ELR (cell line): ENCODE results near the gene KCTD5.
"Not testable (repeated sequence)": the region's sequence is repeated elsewhere in the genome, so short reads cannot be mapped to it uniquely, and the experiment has no call there.

Experiments
- DNase-seq: peaks from one replicate; pipeline ENCODE4 v3.0.0-alpha.2; 2015; ENCODE audit warnings: low read depth

The KCTD5 gene

GRCh38 chr16:2673066-2673999, 9.0 kb upstream of the KCTD5 start:
- peak; percentile 93 for DNase-seq

DNA sequence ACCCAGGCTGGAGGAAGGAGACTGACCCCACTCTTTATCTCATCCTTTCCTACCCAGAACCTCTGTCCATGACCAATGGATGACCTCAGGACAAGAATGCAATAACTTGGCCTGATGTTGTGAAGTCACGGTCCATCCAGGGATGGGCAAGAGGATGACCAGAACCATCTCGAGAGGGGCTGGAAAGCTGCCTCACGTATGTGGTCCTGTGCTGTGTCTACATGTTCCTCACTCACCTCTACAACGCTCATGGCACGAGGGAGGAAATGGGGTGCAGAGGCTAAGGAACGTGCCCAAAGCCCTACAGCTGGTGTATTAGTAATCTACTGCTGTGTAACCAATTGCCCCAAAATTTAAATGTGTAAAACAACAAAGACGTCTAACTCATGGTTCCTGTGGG, 7.3 kb upstream of the KCTD5 start:
- DNase-seq: no peak

DNA sequence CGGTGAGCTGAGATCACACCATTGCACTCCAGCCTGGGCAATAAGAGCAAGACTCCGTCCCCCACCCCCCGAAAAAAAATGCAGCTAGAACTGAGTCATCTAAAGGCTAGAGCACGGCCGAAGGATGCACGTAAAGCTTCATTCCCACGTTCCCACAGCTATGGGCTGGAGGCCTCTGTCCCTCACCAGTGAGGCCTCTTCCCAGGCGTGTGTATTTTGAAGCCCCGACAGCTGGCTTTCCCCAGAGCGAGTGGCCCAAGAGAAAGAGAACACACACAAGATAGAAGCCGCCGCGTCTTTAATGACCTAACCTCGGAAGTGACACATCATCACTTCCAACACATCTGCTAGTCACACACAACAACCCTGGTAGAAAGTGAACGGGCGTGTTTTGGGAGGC, 6.6 kb upstream of the KCTD5 start:
- DNase-seq: peak; percentile 33

- DNase-seq: not testable (repeated sequence)
Measured at GRCh38 chr16:2676937-2677336, 5.4 kb upstream of the KCTD5 start.

GRCh38 chr16:2678206-2678965, 3.9 kb upstream of the KCTD5 start:
- DNase-seq: not testable (repeated sequence)

DNA sequence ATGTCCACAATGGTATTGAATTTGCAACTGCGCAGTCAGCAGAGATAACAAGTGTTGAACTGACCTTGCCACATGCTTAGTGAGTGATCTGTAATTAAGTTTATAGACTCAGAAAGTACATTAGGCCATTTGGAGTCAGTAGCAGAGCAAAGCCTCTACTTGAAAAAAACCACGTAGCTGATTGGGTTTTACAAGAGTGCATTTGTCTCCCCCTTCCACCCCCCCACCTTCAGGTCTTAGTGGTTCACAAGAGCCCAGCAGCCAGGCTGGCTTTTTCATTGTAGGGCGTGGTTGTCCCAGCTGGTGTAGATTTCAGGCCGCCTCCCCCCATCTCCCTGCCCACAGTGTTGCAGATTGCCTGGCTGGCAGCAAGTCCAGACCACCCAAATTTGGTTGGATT, 2.4 kb upstream of the KCTD5 start:
- not testable (repeated sequence) for DNase-seq

DNA sequence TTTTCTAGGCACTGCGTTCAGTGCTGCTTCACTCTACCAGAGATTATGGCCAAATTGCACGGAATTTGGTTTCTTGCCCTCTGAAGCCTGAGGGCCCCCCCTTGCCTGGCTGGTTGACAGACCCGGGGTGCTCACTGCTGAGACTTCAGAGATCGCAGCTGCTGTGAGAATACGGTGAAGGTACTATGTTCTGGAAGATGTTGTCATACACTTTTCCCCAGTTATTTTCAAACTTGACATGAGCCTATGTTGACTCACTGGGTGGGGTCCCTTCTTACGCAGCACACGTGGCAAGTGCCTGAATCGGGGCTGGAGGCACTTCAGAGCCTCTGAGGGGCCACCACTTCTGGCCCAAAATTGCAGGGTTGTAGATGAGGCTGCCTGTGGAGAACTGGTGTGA, 2.0 kb upstream of the KCTD5 start:
- DNase-seq: peak; percentile 33

GRCh38 chr16:2683041-2683440, 718 bp downstream of the KCTD5 start:
- peak; percentile 28 for DNase-seq

DNA sequence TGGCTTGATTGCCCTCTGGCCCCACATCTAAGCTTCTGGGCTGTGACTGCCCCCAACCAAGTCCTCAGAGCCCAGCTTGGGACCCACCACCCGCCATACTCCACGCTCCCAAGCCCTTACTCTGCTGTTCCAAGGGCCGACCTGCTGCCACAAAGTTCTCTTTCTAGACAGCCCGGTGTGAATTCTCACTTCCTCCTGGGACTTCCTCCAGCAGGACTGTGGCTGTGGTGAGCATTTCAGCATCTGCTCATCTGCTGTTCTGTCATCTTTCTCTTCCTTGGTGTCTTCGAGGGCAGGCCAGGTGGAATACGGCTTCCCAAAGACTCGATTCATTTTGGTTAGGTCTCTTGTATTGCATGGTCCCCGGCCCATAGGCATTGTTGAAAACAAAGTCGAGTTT, 3.8 kb downstream of the KCTD5 start:
- DNase-seq: not testable (repeated sequence)

DNA sequence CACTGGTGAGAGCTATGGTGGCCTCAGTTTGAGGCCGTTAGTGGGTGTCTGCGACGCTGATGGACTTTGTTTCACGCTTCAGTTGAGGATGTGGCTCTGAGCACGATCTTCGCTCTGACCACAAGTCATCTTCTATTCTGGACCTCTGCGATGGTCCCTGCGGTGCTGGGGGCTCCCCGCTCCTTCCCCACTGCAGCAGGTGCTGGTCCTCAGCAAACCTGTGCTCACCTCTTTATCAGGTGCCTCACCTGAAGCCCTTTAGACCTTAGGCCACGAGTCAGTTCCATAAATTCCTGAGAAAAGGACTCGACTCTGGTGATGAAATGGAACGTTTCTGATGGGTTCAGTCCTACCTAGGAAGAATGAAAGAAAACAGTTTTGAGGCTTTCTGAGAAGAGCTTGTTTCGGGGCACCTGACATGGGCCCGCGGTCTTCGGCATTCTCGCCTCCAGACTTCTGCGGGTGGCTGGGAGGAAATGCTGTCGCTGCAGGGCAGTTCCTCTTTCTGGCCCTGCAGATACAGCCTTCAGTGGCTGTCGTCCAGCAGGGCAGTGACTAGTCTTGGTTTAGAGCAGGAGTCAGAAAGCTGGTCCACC, 4.7 kb downstream of the KCTD5 start:
- DNase-seq: no peak

GRCh38 chr16:2687531-2688308, 5.4 kb downstream of the KCTD5 start:
- no peak for DNase-seq

DNA sequence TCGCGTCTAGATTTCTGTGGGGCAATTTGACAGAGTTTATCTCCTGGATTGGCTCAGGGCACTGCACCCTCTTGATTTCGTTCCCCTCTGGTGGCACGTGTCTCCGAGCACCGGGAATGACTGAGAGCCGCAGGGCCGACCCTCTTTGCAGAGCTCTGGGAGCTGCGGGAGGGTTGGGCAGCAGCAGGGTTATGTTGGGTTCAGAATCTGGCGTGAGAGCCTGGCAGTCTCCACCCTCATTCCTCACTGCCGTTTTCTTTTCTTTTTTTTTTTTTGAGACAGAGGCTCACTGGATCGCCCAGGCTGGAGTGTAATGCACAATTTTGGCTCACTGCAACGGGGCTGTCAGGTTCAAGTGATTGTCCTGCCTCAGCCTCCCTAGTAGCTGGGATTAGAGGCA, 7.1 kb downstream of the KCTD5 start:
- DNase-seq: not testable (repeated sequence)

GRCh38 chr16:2689968-2690801, 7.9 kb downstream of the KCTD5 start:
- DNase-seq: no peak

DNA sequence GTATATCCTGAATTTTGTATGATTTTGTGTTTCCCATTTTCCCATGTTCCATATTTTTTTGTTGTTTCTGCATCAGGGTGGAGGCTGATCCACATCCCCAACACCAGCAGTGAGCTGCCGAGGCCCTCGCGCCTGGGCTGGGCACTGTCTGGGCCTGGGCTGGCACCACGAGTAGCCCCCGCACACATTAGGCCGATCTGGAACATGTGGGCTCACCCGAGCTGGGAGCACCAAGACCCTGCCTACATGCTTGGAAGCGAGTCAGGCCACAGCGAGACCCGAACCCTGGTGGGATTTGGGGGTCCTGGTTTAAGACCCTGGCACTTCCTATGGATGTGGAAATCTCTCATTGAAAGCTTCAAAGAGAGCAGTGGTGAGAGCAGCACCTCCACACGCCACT, 8.5 kb downstream of the KCTD5 start:
- DNase-seq: no peak

- DNase-seq: no peak
Measured at GRCh38 chr16:2691491-2692248, 9.3 kb downstream of the KCTD5 start.

- DNase-seq: no peak
Measured at GRCh38 chr16:2692251-2692947, 10.1 kb downstream of the KCTD5 start.

GRCh38 chr16:2692948-2693651, 10.8 kb downstream of the KCTD5 start:
- no peak for DNase-seq

DNA sequence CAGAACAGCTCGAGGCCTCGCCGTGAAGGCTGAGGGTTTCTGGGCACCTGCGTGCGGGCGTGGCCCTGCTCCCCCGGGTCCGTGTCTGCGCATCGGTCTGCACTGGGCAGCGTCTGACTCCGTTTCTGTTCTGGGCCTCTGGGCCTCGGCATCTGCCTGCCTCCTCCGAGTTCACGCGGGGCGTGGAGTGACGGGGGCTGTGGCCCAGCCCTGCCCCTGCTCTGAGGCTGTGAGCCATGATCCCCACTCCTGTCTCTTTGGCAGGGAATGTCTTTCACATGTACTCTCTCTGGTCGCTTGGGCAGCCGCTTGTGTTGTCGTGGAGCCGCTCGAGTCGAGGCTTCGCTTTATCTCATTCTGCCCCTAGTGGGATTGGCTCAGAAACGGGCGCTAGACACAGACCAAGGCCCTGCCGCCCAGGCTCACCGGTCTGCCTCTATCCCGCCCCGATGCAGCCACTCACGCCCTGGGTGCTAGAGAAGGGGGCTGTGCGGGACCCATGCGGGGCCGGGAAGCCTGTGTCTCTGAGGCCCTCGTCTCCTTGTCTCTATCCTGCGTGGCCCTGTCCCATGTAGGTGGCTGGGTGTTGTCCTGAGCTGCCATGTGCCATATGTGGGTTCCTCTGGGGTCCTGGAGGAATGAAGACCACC, 14.4 kb downstream of the KCTD5 start:
- not testable (repeated sequence) for DNase-seq
